Measurements from ENCODE around the gene USP53. TPM values are rescaled to one million over a fixed set of nuclear protein-coding genes. Genes with fewer than 3 reads are reported as not detected.
A peak's percentile ranks its signal among the peaks of the same experiment; 100 is the strongest.
"Not testable (repeated sequence)": the region's sequence is repeated elsewhere in the genome, so short reads cannot be mapped to it uniquely, and the experiment has no call there.

The USP53 gene
- polyA plus RNA-seq: 7.7 TPM

DNA sequence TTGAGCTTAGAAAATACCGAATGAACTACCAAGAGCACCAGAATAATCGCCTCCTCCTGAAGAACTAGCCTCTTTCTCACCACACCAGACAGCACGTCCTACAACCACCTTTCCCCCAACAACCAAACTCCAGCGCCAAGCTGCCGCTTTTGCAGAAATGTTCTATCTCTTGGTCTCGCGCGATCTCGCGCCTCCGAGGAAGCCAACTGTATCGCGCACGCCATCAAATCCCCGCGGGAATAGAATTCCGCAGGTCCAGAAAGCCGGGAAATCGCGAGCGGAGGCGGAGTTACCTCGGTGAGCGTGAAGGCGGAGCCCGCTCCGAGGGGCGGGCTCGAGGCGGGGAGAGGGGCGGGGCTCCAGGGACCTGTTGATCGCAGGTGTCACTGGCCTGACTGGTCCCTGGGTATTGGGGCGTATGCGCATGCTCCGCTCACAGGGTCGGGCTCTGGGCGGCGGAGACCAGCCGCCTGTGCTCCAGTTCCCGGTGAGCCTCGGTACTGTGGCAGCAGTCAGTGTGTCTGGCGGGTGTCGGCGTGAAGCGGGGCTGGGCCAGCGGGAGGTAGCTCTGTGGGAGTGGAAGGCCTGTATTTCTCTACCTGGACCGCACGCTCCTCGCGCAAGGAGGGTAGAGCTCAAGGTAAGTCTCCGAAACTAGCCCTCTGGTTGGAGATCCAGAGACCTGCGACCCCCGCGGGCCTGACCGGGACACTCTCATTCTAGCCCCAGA is at the start of gene USP53:
Gene USP53, plus strand, starts transcription at position 480 of the 730 bp plus-strand sequence. CDS start 27,047 bp downstream, outside the sequence.
- peak within 1 kb of the TSS; percentile 79 to 96 (median 91) for H3K27ac Mint-ChIP-seq
- no peaks in the 10 kb centered on the region for H3K36me3 Mint-ChIP-seq
- no peaks in the 10 kb centered on the region for H3K27me3 Mint-ChIP-seq
- peak within 1 kb of the TSS; percentile 98 to 99 (median 98) for H3K4me3 Mint-ChIP-seq
- peaks cover 8 to 23% (median 18%) of the 10 kb centered on the region in 3 donors for H3K4me1 Mint-ChIP-seq
- H3K9me3 Mint-ChIP-seq: no peaks in the 10 kb centered on the region

DNA sequence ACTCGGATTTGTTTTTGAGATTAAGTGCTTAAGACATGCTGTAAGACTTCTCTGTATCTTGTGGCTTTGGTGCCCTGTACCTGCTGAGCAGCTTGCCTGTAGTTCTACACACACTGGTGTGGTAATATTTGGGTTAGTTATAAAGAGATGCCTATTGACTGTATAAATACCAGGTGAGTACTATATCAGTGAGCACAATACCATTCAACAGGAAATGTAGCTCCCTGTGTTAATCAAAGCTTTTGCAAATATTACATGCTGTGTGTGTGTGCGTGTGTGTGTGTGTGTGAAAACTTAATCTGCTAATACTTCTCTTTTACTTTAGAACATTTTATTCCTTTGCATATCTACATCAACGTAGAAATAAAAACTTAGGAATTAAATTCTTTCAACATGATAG is 46.7 kb upstream of the USP53 start:
- H3K4me1 Mint-ChIP-seq: no peaks in the 10 kb centered on the region
- no peak overlapping the region for H3K27ac Mint-ChIP-seq
- no peaks in the 10 kb centered on the region for H3K9me3 Mint-ChIP-seq
- no peaks in the 10 kb centered on the region for H3K27me3 Mint-ChIP-seq
- no peak overlapping the region for H3K4me3 Mint-ChIP-seq
- peaks cover 2% of the 10 kb centered on the region for H3K36me3 Mint-ChIP-seq

DNA sequence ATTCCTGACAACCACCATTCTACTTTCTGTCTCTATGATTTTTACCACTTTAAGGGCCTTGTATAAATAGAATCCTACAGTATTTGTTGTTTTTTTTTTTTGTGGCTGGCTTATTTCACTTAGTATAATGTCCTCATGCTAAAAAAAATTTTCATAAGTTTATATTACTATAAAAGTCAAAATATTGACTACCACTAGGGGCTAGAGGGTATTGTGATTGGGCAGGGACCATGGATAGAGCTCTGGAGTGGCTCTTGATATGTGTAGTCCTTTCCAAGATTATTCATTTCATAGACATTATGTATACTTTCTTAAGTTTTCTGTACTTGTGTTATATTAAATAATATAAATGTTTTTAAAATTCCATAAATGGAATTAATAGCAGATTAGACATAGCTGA is 42.3 kb upstream of the USP53 start:
- Mint-ChIP-seq H3K9me3 (no peaks in the 10 kb centered on the region), H3K27me3 (no peaks in the 10 kb centered on the region), H3K27ac (no peak overlapping the region)

DNA sequence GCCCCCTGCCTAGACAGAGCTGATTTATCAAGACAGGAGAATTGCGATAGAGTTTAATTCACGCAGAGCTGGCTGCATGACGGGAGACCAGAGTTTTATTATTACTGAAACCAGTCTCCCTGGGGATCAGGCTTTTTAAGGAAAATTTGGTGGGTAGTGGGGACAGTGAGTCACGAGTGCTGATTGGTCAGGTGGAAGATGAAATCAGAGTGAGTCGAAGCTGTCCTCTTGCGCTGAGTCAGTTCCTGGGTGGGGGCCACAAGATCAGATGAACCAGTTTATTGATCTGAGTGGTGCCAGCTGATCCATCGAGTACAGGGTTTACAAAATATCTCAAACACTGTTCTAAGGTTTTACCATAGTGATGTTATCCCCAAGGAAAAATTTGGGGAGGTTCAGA is 40.3 kb upstream of the USP53 start:
- Mint-ChIP-seq H3K9me3 (no peaks in the 10 kb centered on the region), H3K27ac (no peak overlapping the region), H3K4me1 (peaks cover 0 to 1% (median 0%) of the 10 kb centered on the region in 3 donors), H3K27me3 (peaks cover 2% of the 10 kb centered on the region), H3K4me3 (no peak overlapping the region), H3K36me3 (no peaks in the 10 kb centered on the region)

More for the DNA sequence above, 42.3 kb upstream of the USP53 start:
- H3K4me1 Mint-ChIP-seq: peaks cover 0 to 1% (median 0%) of the 10 kb centered on the region in 3 donors
- no peak overlapping the region for H3K4me3 Mint-ChIP-seq
- H3K36me3 Mint-ChIP-seq: peaks cover 2% of the 10 kb centered on the region

DNA sequence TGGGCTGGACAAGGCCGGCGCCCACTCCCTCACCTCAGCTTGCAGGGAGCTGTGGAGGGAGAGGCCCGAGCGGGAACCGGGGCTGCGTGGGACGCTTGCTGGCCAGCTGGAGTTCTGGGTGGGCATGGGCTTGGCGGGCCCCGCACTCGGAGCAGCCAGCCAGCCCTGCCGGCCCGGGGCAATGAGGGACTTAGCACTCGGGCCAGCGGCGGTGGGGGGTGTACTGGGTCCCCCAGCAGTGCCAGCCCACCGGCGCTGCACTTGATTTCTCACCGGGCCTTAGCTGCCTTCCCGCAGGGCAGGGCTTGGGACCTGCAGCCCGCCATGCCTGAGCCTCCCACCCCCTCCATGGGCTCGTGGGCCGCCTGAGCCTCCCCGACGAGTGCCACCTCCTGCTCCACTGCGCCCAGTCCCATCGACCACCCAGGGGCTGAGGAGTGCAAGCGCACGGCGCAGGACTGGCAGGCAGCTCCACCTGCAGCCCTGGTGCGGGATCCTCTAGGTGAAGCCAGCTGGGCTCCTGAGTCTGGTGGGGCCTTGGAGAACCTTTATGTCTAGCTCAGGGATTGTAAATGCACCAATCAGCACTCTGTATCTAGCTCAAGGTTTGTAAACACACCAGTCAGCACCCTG is 38.7 kb upstream of the USP53 start:
- H3K36me3 Mint-ChIP-seq, H3K4me1 Mint-ChIP-seq, H3K27ac Mint-ChIP-seq, H3K27me3 Mint-ChIP-seq, H3K9me3 Mint-ChIP-seq, H3K4me3 Mint-ChIP-seq: not testable (repeated sequence)

DNA sequence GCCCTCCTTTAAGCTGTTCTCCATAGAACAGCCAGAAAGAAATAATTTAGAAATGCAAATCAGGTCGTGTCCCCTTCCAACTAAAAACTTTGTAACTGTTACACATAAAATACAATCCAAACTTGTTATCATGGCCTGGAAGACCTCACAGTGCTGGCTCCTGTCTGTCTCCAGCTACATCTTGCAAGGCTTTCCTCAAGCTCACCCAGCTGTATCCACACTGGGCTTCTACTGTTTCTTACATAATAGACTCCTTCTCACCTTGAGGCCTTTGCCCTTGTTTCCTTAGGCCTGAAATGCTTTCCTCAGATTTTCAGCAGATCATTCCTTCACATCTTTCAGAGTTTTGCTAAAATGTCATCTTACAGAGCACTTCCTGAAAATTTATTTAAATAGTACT is 33.5 kb upstream of the USP53 start:
- Mint-ChIP-seq H3K4me3 (no peak overlapping the region), H3K4me1 (no peaks in the 10 kb centered on the region), H3K9me3 (no peaks in the 10 kb centered on the region), H3K36me3 (peaks cover 4% of the 10 kb centered on the region), H3K27ac (no peak overlapping the region), H3K27me3 (peaks cover 6% of the 10 kb centered on the region)

DNA sequence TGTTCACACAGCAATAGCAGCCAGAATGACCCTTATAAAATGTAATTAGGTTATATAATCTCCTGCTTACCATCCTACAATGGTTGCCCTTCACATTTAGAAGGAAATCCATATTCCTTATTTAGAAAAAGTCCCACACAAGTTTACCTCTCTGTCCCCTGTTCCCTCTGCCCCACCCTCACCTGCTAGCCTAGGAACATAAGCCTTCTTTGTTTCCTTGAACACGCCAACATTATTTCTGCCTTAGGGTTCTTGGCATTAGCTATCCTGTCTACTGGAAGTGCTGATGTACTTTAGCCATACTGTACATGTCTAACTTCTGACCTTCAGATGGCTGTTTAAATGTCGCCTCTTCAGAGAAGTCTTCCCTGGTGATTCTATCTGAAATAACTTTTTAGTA is 28.4 kb upstream of the USP53 start:
- Mint-ChIP-seq H3K27ac (no peak overlapping the region), H3K9me3 (no peaks in the 10 kb centered on the region), H3K4me3 (no peak overlapping the region), H3K27me3 (peaks cover 3% of the 10 kb centered on the region), H3K36me3 (peaks cover under 1% of the 10 kb centered on the region), H3K4me1 (no peaks in the 10 kb centered on the region)

DNA sequence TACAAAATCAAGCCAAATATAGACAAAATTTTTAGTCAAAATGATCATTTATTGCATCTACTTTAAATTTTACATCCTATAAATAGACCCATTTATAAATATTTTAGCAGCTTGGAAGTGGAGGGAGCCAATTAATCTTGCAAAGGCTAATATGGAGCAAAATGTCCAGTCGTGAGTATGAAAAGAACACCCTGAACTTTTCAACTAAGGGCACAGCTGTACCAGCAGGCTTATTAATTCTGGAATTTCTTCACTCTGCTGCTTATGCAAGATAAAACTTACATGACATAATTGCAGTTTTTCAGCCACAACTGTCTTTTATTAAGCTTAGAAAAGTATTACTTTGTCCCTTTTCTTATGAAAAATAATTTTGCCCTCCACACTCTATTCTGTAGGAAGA is 22.9 kb upstream of the USP53 start:
- no peaks in the 10 kb centered on the region for H3K27me3 Mint-ChIP-seq
- no peaks in the 10 kb centered on the region for H3K9me3 Mint-ChIP-seq
- H3K4me1 Mint-ChIP-seq: no peaks in the 10 kb centered on the region
- no peak overlapping the region for H3K27ac Mint-ChIP-seq
- no peak overlapping the region for H3K4me3 Mint-ChIP-seq
- H3K36me3 Mint-ChIP-seq: peaks cover 1% of the 10 kb centered on the region

DNA sequence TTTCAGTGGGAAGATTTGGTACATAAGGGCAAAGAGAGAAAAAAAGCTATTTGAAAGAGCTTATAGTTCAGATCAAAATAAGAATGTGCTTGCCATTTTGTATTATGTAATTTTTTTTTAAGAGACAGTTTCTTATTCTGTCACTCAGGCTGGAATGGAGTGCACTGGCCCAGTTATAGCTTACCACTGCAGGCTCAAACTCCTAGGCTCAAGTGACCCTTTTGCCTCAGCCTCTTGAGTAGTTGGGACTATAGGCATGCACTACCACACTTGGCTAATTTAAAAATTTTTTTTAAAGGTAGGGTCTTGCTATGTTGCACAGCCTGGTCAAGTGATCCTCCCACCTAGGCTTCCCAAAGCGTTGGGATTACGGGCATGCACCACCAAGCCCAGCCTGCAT is 22.2 kb upstream of the USP53 start:
- Mint-ChIP-seq H3K4me1 (no peaks in the 10 kb centered on the region), H3K27ac (no peak overlapping the region), H3K9me3 (no peaks in the 10 kb centered on the region), H3K4me3 (no peak overlapping the region), H3K36me3 (peaks cover 1% of the 10 kb centered on the region), H3K27me3 (no peaks in the 10 kb centered on the region)

DNA sequence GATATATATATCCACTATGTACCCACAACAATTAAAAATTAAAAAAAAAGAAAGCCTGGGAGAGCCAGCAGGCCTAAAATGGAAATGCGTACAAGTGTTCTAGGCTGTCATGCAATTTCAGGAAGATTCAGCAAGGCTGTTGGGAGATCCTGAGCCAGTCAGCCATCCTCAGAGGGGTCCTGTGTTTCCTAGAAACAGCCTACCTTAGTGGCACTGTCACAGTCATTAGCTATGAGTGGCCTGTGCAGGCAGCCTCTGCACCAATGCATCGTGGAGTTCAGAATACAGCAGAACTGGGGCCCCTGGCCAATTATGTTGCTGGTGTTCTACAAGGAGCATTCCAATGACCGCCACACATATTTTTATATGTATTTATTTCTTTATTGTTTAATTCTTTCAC is 21.0 kb upstream of the USP53 start:
- Mint-ChIP-seq H3K4me1 (peaks cover 0 to 3% (median 0%) of the 10 kb centered on the region in 3 donors), H3K4me3 (no peak overlapping the region), H3K27ac (no peak overlapping the region), H3K9me3 (no peaks in the 10 kb centered on the region), H3K36me3 (peaks cover 1% of the 10 kb centered on the region), H3K27me3 (no peaks in the 10 kb centered on the region)

DNA sequence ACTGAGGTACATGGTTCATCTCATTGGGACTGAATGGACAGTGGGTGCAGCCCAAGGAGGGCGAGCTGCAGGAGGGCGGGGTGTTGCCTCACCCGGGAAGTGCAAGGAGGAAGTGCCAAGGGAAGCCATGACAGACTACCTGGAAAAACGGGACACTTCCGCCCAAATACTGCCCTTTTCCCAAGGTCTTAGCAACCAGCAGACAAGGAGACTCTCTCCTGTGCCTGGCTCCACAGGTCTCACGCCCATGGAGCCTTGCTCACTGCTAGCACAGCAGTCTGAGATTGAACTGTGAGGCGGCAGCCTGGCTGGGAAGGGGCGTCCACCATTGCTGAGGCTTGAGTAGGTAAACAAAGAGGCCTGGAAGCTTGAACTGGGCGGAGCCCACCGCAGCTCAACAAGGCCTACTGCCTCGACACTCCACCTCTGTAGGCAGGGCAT is 14.7 kb upstream of the USP53 start:
- Mint-ChIP-seq H3K36me3 (peaks cover 2% of the 10 kb centered on the region), H3K4me3 (no peak overlapping the region), H3K9me3 (no peaks in the 10 kb centered on the region), H3K27ac (no peak overlapping the region), H3K4me1 (peaks cover 0 to 13% (median 11%) of the 10 kb centered on the region in 3 donors), H3K27me3 (no peaks in the 10 kb centered on the region)

DNA sequence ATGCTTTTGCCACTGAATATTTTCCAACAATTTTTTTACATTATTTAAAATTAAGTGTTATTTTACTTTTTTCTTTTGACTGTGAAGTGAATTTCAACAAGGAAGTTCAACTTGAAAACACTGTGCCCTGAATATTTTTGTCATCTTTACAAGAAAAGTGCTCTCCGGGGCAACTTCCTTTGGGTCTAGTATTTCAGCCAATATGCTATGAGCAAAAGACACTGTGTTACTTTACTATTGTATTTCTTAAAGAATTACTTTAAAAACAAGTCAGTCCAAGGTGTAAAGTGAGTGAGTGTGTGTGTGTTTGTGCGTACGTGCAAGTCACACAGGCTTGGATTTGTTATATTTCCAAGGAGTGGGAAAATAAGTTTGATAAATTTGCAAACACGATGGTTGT is 7.6 kb upstream of the USP53 start:
- Mint-ChIP-seq H3K27ac (no peak overlapping the region), H3K4me3 (no peak overlapping the region), H3K9me3 (no peaks in the 10 kb centered on the region), H3K36me3 (no peaks in the 10 kb centered on the region), H3K27me3 (no peaks in the 10 kb centered on the region), H3K4me1 (peaks cover 0 to 13% (median 6%) of the 10 kb centered on the region in 3 donors)

DNA sequence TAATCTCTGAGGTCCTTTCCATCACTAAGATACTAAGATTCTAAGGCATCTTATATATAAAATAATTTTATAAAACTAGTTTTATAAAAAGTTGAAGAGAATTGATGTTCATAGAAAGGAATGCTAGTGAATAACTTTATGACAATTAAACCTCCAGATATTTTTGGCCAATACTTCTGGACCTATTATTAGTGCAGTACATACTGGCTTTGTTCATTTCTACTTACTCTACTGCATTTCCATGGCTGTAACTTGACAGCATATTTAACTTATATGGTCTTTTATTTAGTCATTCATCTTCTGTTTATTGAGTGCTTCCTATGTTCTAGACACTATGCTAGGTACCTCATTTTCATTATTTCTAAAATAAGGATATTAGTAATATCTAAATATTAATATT is 6.8 kb upstream of the USP53 start:
- no peak overlapping the region for H3K4me3 Mint-ChIP-seq
- no peaks in the 10 kb centered on the region for H3K27me3 Mint-ChIP-seq
- no peak overlapping the region for H3K27ac Mint-ChIP-seq
- H3K4me1 Mint-ChIP-seq: peaks cover under 1 to 10% (median 6%) of the 10 kb centered on the region in 3 donors
- H3K36me3 Mint-ChIP-seq: no peaks in the 10 kb centered on the region
- no peaks in the 10 kb centered on the region for H3K9me3 Mint-ChIP-seq

DNA sequence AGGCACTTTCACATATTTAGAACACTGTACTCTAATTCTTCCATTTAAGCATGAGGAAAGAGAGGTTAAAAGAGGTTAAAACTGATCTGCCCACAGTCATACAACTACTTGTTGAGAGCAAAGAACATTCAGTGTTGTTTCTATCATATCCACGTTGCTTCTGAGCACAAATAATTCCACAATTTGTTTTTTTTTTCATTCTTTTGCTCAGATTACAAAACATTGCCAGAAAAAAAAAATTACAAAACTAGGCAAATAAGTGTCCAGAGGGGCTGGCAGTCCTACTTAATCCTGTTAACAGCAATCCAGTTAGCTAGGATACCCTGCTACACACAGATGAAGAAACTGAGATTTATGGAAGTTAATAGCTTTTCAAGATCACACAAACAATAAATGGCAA is 6.3 kb upstream of the USP53 start:
- no peaks in the 10 kb centered on the region for H3K36me3 Mint-ChIP-seq
- H3K27me3 Mint-ChIP-seq: no peaks in the 10 kb centered on the region
- H3K4me3 Mint-ChIP-seq: no peak overlapping the region
- H3K9me3 Mint-ChIP-seq: no peaks in the 10 kb centered on the region
- H3K4me1 Mint-ChIP-seq: peaks cover 2 to 13% (median 11%) of the 10 kb centered on the region in 3 donors
- no peak overlapping the region for H3K27ac Mint-ChIP-seq

DNA sequence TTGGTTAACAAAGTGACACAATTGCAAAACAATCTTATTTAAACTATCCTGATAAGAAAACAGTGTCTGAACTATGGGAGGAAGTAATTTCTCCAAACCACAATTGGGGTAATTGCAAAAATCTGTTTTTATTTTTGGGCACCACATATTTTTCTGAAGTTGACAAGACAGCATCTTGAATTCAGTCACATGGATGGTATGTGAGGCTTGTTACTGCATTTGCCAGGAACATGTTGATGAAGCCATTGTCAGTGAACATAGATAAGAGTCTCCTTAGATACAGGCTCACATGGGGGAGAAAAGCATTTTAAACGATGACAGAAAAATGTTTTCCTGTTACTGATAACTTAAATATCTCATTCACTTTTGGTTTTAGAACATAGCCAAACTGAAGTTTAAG is 5.5 kb upstream of the USP53 start:
- Mint-ChIP-seq H3K36me3 (no peaks in the 10 kb centered on the region), H3K4me3 (no peak overlapping the region), H3K9me3 (no peaks in the 10 kb centered on the region), H3K27ac (no peak overlapping the region), H3K4me1 (peaks cover 6 to 9% (median 9%) of the 10 kb centered on the region in 3 donors), H3K27me3 (no peaks in the 10 kb centered on the region)

DNA sequence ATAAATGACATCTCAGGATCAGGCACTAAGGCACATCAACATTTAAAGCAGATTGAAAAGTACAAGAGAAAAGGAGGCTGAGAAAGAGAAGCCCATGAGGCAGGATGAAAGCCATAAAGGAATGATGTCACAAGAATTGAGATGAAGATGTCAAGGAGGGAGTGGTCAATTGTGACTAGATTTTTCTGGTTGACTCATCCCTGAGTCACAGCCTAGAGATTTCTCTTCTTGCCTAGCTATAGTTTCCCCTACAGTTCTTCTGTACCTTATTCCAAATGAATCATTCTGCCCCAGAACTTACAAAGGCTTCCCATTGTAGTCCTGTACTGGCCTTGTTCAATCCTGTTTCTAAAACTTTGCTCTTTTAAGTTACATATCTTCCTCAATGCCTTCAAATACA is 3.4 kb upstream of the USP53 start:
- Mint-ChIP-seq H3K4me3 (peak overlapping the region in 1 of 4 donors; percentile 11), H3K4me1 (peaks cover 8 to 18% (median 16%) of the 10 kb centered on the region in 3 donors), H3K27ac (peak overlapping the region in 1 of 3 donors; percentile 78), H3K9me3 (no peaks in the 10 kb centered on the region), H3K36me3 (no peaks in the 10 kb centered on the region), H3K27me3 (no peaks in the 10 kb centered on the region)
